SK-N-DZ (cell line): ENCODE results near the gene ZNF385D.

Experiments used
- DNase-seq: peaks from one replicate; pipeline ENCODE4 v3.0.0-alpha.2; 2015; ENCODE audit warnings: low spot score

ZNF385D gene

GRCh38 chr3:21449738-21450137 is 301.3 kb downstream of the ZNF385D start:
- no peak for DNase-seq

DNA sequence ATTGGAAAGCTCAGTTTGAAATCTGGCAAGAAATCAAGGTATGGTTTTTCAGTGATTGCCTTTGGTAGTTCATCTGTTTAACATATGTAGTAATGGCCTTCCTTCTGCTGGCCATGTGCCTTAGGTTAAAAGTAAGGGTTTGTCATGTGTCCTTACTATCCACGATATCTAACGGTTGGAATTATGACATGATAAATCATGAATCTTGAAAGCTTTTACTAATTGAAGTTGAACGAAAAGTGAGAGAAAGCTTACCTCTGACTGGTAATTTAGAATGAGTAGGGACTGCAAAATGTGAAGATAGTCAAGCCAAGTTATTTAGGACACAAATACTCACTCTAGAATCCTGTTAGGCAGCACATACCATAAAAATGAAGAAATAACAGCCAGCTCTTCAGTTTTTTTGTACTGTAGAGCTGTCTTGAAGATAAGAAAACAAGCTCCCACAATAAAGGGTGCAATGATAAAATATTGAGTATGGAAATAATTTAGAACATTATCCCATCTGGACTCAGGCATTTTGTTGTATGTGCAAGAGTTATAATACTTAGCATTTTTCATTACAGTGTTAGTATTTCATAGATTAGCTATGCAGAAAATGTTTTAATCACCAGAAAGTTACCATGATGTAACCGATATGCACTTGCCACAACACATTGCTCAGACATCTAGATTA is 303.4 kb downstream of the ZNF385D start:
- DNase-seq: no peak

GRCh38 chr3:21446945-21447475 is 304.0 kb downstream of the ZNF385D start:
- DNase-seq: no peak

- no peak for DNase-seq
These were observed 305.0 kb downstream of the ZNF385D start for GRCh38 chr3:21446027-21446426.

DNA sequence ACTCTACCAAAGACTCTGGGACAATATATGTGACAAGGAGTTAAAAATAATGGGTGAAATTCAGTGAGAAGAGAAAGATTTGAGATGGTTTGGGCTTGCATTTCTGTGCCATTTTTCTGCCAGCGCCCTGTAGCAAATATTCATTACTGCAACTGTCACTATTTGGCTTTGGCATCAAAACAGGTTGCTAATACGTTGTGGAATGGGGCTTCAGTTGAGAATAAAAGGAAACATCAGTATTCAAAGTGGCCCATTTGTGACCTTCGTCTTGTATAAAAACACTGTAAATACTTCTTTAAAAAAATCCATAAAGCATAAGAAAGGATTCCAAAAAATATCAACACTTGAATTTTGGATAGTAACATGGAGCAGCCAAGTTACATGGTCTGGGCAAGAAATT is 309.2 kb downstream of the ZNF385D start:
- no peak for DNase-seq

GRCh38 chr3:21436835-21437234 is 314.2 kb downstream of the ZNF385D start:
- DNase-seq: no peak

- no peak for DNase-seq
These were observed 315.1 kb downstream of the ZNF385D start for GRCh38 chr3:21435871-21436270.

GRCh38 chr3:21434310-21434709 is 316.7 kb downstream of the ZNF385D start:
- DNase-seq: no peak

GRCh38 chr3:21433751-21434150 is 317.3 kb downstream of the ZNF385D start:
- no peak for DNase-seq

GRCh38 chr3:21426920-21427319 is 324.1 kb downstream of the ZNF385D start:
- DNase-seq: no peak

DNA sequence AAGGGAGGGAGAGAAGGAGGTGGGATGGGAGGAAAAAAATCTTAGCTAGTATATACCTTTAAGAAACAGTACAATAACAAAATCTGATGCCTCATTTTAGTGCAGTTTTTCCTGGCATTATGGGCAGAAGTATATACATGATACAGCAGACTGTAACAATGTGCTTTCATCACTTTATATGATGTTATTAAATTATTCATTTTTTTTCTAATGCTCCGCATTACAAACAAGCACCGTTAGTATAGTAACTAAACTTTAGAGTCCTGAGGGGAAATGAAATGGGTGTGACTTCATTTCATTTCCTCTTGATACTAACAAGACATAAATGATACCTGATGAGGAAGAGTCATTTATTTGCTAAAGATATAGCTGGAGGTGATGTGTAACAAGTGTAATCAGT is 325.3 kb downstream of the ZNF385D start:
- DNase-seq: no peak

- no peak for DNase-seq
These were observed 329.9 kb downstream of the ZNF385D start for GRCh38 chr3:21421096-21421495.

DNA sequence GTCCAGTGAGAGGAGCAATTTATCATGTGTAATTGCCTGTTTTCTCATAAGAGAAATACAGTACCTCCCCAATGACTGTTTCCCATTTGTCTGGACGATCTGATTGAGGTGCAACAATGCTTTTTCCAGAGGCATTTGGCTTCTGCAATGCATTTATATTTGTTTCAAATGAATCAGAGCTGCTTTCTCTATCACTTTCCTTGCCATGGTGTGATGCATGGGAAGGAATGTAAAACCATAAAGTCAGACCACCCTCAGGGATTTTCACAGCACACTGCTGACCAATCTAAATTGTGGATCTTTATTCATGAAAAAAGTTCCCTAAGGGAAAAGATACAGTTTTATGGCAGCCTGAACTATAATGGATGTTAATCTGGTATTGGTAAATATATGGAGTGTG is 333.0 kb downstream of the ZNF385D start:
- DNase-seq: no peak

DNA sequence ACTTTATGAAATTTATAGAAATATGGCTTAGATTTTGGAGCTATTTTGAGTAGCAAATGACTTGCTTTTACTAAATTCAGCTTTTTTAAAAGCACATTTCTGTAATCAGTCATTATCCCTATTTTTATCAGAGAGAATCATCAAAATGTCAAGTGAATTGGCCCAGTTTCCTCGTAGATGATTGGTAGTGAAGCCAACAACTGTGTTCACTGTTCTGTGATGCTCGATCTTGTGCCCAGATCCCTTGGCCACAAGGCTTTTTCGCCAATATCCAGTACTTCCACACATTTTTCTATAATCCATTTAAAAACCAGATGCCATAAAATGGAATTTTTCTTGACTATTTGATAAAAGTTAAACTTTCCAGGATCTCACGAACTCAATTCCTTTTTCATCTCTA is 336.5 kb downstream of the ZNF385D start:
- DNase-seq: no peak

DNA sequence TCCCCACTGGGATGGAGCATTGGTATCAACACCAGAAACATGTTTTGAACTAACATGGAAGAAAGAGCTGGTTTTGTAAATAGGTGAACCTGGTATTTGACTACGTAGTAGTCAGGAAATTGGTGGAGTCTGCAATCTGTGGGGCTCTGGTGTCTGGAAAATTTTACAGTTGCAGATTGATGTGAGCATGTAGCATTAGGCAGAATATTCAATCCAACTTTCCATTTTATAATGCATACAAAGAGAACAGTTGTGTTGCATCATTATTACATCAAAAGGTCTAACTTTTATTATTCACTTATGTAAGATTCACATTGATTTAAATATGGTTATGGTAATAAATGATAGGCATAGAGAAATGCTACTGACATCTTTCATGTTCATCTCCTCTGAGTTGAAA is 340.0 kb downstream of the ZNF385D start:
- DNase-seq: no peak

DNA sequence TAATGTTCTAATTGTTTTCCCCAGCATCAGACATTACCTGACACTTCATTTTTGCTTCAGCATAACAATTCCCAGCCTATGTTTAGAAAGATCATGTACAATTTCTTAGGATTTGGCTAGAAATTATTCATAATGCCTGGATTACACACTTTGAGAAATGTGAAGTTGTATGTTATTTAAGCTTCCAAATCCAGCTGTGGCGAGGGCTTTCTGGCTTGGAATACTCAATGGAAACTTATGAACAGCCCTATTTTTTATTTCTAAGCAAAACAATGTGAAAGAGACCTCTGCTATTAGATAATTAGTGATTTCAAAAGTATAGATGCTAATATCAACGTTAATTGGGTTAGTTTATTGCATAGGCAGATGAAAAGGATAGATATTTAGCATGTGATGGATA is 341.6 kb downstream of the ZNF385D start:
- no peak for DNase-seq

GRCh38 chr3:21407743-21408142 is 343.3 kb downstream of the ZNF385D start:
- no peak for DNase-seq

DNA sequence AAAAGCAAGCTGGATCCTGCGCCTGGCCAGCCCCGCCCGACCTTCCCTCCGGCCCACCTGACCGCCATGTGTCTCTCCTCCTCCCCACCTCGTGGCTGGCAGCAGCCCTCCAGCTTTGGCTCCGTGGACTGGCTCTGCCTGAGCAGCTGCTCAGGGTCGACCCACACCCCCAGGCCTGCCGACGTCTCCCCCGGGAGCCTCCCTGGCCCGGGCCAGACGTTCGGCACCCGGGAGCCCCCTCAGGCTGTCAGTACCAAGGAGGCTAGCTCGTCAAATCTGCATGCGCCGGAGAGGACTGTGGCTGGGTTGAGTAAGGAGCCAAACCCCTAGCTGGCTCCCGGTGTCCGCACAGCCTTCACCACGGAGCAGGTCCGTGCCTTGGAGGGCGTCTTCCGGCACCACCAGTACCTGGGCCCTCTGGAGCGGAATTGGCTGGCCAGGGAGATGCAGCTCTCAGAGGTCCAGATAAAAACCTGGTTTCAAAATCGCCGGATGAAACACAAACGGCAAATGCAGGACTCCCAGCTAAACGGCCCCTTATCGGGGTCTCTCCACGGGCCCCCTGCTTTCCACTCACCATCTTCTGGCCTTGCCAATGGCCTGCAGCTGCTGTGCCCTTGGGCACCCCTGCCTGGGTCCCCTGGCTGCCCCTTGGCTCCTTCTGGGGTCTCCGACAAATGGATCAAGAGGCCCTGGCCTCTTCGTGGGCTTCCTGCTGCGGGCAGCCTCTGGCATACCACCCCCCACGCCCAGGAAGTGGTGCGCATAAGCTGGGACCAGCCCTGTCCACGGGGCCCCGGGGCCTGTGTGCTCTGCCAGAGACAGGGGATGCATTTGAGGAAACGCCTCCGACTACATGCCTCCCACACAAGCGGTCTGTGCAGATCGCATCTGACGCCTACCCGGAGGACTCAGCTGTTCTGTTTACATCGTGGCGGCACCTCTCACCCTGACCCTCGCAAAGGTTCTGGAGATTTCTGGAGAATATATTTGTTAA is 345.0 kb downstream of the ZNF385D start:
- DNase-seq: no peak

- no peak for DNase-seq
These were observed 352.5 kb downstream of the ZNF385D start for GRCh38 chr3:21398461-21398860.

DNA sequence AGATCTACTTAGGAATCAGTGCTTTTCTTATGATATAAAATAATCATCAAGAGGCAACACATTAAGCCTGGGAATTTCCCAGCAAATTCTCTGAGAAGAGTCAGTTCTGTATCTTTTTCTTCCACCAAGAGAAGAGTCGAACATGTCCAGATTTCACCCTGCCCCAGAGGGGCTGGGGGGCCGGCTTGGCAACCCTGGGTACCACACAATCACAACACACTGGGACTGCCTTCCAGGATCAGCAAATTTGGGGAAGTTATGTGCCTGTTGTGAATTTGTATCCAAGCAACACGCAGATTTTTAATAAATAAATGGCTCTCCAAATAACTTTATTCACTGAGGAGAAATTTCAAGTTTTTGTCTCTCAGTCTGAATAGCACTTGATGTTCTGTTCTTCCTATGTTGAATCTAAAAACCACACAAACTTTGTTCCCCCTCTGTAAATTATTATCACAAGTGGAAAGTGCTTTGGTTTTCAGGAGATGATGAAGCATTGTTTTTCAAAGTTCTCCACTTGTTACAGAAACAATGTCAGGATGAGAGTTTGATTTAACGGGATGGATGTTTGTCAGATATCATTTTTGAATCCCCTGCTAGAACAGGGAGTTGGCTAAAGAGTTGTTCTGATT is 357.2 kb downstream of the ZNF385D start:
- no peak for DNase-seq

- DNase-seq: no peak
These were observed 358.5 kb downstream of the ZNF385D start for GRCh38 chr3:21392526-21392925.

GRCh38 chr3:21390856-21391255 is 360.2 kb downstream of the ZNF385D start:
- no peak for DNase-seq
